Melanocyte of skin (primary cell): ENCODE measurements around the gene OR6P1. TPM values are rescaled to one million over a fixed set of nuclear protein-coding genes. Genes with fewer than 3 reads are reported as not detected.

Experiments
- total RNA-seq, 2 donors: library from RNA; depleted of rRNA; stranded (reverse); fragments of >200 nt; gene quantifications; 2 replicates each; pipeline ENCODE4 v1.2.3, GENCODE V29; 2012

OR6P1 gene, protein sequence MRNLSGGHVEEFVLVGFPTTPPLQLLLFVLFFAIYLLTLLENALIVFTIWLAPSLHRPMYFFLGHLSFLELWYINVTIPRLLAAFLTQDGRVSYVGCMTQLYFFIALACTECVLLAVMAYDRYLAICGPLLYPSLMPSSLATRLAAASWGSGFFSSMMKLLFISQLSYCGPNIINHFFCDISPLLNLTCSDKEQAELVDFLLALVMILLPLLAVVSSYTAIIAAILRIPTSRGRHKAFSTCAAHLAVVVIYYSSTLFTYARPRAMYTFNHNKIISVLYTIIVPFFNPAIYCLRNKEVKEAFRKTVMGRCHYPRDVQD
- not detected for total RNA-seq

GRCh38 chr1:158570480-158570879, at the start of gene OR6P1:
TSS of gene OR6P1 (minus strand) at chr1:158570580. CDS start at chr1:158563604, 6,976 bp downstream.

DNA sequence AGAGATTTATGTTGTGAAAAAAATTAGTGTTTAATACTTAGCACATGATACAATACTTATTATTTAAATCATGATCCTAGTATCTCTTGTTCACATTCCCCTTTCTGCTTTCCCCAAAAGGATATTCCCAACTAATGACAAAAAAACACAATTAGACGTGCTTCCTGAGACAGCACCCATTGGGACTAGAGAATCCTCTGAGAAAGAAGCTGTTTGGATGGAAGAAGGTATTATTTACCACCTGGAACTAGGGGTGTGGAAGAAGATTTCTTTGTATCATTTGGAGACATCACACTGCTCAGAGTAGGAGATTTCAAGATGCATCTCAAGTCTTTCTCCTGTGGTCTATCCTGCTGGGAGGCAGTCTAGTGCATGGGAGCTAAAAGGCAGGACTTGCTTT, 34.6 kb upstream of the OR6P1 start, which contains the start of gene OR10Z1:
Gene OR10Z1, plus strand, starts transcription at position 301 of the 400 bp plus-strand sequence. CDS start 1,171 bp downstream, outside the sequence.

DNA sequence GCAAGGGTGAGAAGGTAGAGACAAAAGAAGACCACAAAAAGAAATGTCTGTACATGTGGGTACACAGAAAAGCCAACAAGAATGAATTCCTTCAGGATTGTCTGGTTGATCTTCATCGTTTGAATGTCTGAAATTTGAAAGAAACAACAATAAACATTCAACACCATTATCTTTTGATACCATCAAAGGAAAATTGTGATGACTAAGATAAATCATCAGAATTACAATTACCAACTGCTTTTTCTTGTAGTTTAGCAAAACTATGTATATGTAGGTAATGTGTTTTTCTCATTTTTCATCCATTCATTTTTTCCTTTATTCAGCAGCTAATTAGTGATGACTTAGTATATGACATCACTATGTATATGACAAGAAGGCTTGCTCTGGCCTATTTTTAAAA, 9.4 kb upstream of the OR6P1 start, which contains the start of gene OR10X1:
Gene OR10X1, minus strand, starts transcription at position 167 of the 400 bp plus-strand sequence. Its CDS starts 0 bp downstream, at position 167.

GRCh38 chr1:158554352-158554751, 16.0 kb downstream of the OR6P1 start, which contains the start of gene OR6Y1:
TSS of gene OR6Y1 (minus strand) at chr1:158554405. CDS start at chr1:158548105, 6,300 bp downstream.

Other genes with a start within 250 kb of the OR6P1 start
- not detected for gene CD1B, start 239.0 kb downstream of the OR6P1 start, total RNA-seq
- gene CD1E, start 216.7 kb downstream of the OR6P1 start, total RNA-seq: not detected
- not detected for gene OR10T2, start 171.1 kb downstream of the OR6P1 start, total RNA-seq
- gene OR10K2, start 144.3 kb downstream of the OR6P1 start, total RNA-seq: not detected
- not detected for gene OR10K1, start 108.7 kb downstream of the OR6P1 start, total RNA-seq
- gene OR10R2, start 98.4 kb downstream of the OR6P1 start, total RNA-seq: not detected
- not detected for gene OR6Y1, start 16.2 kb downstream of the OR6P1 start, total RNA-seq
- gene OR10X1, start 9.3 kb upstream of the OR6P1 start, total RNA-seq: not detected
- not detected for gene OR10Z1, start 34.7 kb upstream of the OR6P1 start, total RNA-seq
- gene SPTA1, start 116.1 kb upstream of the OR6P1 start, total RNA-seq: under 1 TPM; under 0.01 TPM
- gene OR6K2, start 130.1 kb upstream of the OR6P1 start, total RNA-seq: not detected
- gene OR6K3, start 150.1 kb upstream of the OR6P1 start, total RNA-seq: not detected
- gene OR6K6, start 184.1 kb upstream of the OR6P1 start, total RNA-seq: not detected
- gene OR6N1, start 201.6 kb upstream of the OR6P1 start, total RNA-seq: not detected
- not detected for gene OR6N2, start 210.6 kb upstream of the OR6P1 start, total RNA-seq